Liver (tissue), 9 donors: ENCODE results near the gene SMURF2. TPM values are rescaled to one million over a fixed set of nuclear protein-coding genes. Genes with fewer than 3 reads are reported as not detected.

Experiments used
- DNase-seq: peaks from one replicate; pipeline ENCODE4 v3.0.0-alpha.2; 2017; ENCODE audit warnings: low spot score
- H3K27ac ChIP-seq, 2 donors: one replicate each; pipeline ENCODE4 v1.7.0; 2013; ENCODE audit warnings: inconsistent platforms in 2 of 2, low read length in 2 of 2, control low read depth in 1 of 2, low read depth in 1 of 2, mild to moderate bottlenecking in 1 of 2
- H3K27me3 ChIP-seq, 4 donors: one replicate each; pipeline versions ENCODE4 v1.6.1 to v1.7.0; 2013; ENCODE audit warnings: low read length in 3 of 4, inconsistent platforms in 1 of 4, mild to moderate bottlenecking in 1 of 4, moderate library complexity in 1 of 4; ENCODE audit not compliant: control insufficient read depth in 4 of 4, insufficient read depth in 4 of 4
- H3K36me3 ChIP-seq, 4 donors: one replicate each; pipeline versions ENCODE4 v1.6.1 to v1.7.0; 2013; ENCODE audit warnings: low read length in 3 of 4, mild to moderate bottlenecking in 3 of 4, low read depth in 1 of 4, moderate library complexity in 1 of 4; ENCODE audit not compliant: control insufficient read depth in 4 of 4, insufficient read depth in 3 of 4
- H3K4me1 ChIP-seq, 4 donors: one replicate each; pipeline versions ENCODE4 v1.6.1 to v1.7.0; 2013; ENCODE audit warnings: low read length in 3 of 4, mild to moderate bottlenecking in 3 of 4, moderate library complexity in 1 of 4; ENCODE audit not compliant: control insufficient read depth in 4 of 4, insufficient read depth in 4 of 4
- H3K4me3 ChIP-seq, 3 donors: one replicate each; pipeline versions ENCODE4 v1.6.1 to v1.7.0; 2013; ENCODE audit warnings: low read length in 3 of 3, control low read depth in 1 of 3, low read depth in 1 of 3, mild to moderate bottlenecking in 1 of 3
- H3K9ac ChIP-seq, 2 donors: one replicate each; pipeline ENCODE4 v1.7.0; 2013; ENCODE audit warnings: low read length in 2 of 2, mild to moderate bottlenecking in 2 of 2, moderate library complexity in 2 of 2, control low read depth in 1 of 2, low read depth in 1 of 2
- H3K9me3 ChIP-seq, 4 donors: one replicate each; pipeline versions ENCODE4 v1.6.1 to v1.7.0; 2013; ENCODE audit warnings: low read length in 3 of 4; ENCODE audit not compliant: control insufficient read depth in 4 of 4
- ATF3 ChIP-seq: IDR thresholded peaks from 2 replicates; pipeline ENCODE4 v1.6.1; 2016; ENCODE audit warnings: antibody characterized with exemption
- CTCF ChIP-seq: fragments of 150-350 bp; IDR thresholded peaks from 2 replicates; pipeline ENCODE4 v1.5.1; 2017; ENCODE audit warnings: improper control_type of control experiment, low read depth, low read length; ENCODE audit not compliant: missing input control
- FOXA1 ChIP-seq: IDR thresholded peaks from 2 replicates; pipeline ENCODE4 v1.6.1; 2016; ENCODE audit warnings: antibody characterized with exemption
- FOXA2 ChIP-seq: IDR thresholded peaks from 2 replicates; pipeline ENCODE4 v1.6.1; 2016; ENCODE audit warnings: antibody characterized with exemption
- GABPA ChIP-seq, 2 donors: IDR thresholded peaks in 1 of 2; conservative IDR thresholded peaks in 1 of 2; 2 replicates each; pipeline ENCODE4 v1.6.1; 2016; ENCODE audit warnings: antibody characterized with exemption in 2 of 2, mild to moderate bottlenecking in 1 of 2, moderate library complexity in 1 of 2
- HNF4A ChIP-seq, 2 donors: conservative IDR thresholded peaks; 2 replicates each; pipeline ENCODE4 v1.6.1; 2016; ENCODE audit warnings: antibody characterized with exemption in 2 of 2, mild to moderate bottlenecking in 2 of 2
- HNF4G ChIP-seq: IDR thresholded peaks from 2 replicates; pipeline ENCODE4 v1.6.1; 2016; ENCODE audit warnings: antibody characterized with exemption
- JUND ChIP-seq, 2 donors: IDR thresholded peaks; 2 replicates each; pipeline ENCODE4 v1.6.1; 2016; ENCODE audit warnings: antibody characterized with exemption in 2 of 2
- NR2F2 ChIP-seq: IDR thresholded peaks from 2 replicates; pipeline ENCODE4 v1.6.1; 2016; ENCODE audit warnings: antibody characterized with exemption
- RAD21 ChIP-seq, 2 donors: IDR thresholded peaks; 2 replicates each; pipeline ENCODE4 v1.6.1; 2016; ENCODE audit warnings: antibody characterized with exemption in 2 of 2, mild to moderate bottlenecking in 2 of 2
- REST ChIP-seq: IDR thresholded peaks from 2 replicates; pipeline ENCODE4 v1.6.1; 2016; ENCODE audit warnings: antibody characterized with exemption, mild to moderate bottlenecking
- RXRA ChIP-seq, 2 donors: IDR thresholded peaks; 2 replicates each; pipeline ENCODE4 v1.6.1; 2017 to 2018; ENCODE audit warnings: antibody characterized with exemption in 2 of 2, mild to moderate bottlenecking in 1 of 2
- TAF1 ChIP-seq: conservative IDR thresholded peaks from 2 replicates; pipeline ENCODE4 v1.6.1; 2016; ENCODE audit warnings: antibody characterized with exemption, mild to moderate bottlenecking
- ZBTB33 ChIP-seq: IDR thresholded peaks from 2 replicates; pipeline ENCODE4 v1.6.1; 2016; ENCODE audit warnings: antibody characterized with exemption
- WGBS: extraction: QIAGEN DNeasy Blood & Tissue Kit; methylation state at CpG from one replicate; pipeline ENCODE4 v1.1.7; 2013; 5-methylcytosine and 5-hydroxymethylcytosine counted together
- polyA plus RNA-seq, 2 donors: library from polyadenylated mRNA; stranded (reverse) in 1 of 2; unstranded in 1 of 2; fragments of 200-250 nt in 1 of 2; fragments of >200 nt in 1 of 2; fragmentation: Nextera tagmentation in 1 of 2; extraction: Ambion mirVana in 1 of 2; gene quantifications; one replicate each; pipeline versions ENCODE4 v1.2.1 to v1.2.3, GENCODE V29; 2013 to 2015
- total RNA-seq, 2 donors: library from RNA; depleted of rRNA; stranded (reverse); fragments of >200 nt; gene quantifications; one replicate each; pipeline ENCODE4 v1.2.3, GENCODE V29; 2014
- donor health status: healthy.
- donor health status: healthy.
- donor health status: healthy.
- donor health status: healthy.
- donor health status: healthy.

Gene SMURF2
- total and polyA plus RNA-seq, 4 donors: 2.0 to 6.9 (median 3.5) TPM

- H3K27ac ChIP-seq: no peak overlapping the region
- 94% methylated on average over 2 of the region's 2 CpGs for WGBS
- H3K9me3 ChIP-seq: no peaks in the 10 kb centered on the region
- H3K27me3 ChIP-seq: no peaks in the 10 kb centered on the region
- no peaks in the 10 kb centered on the region for H3K36me3 ChIP-seq
- H3K9ac ChIP-seq: no peak overlapping the region
- H3K4me3 ChIP-seq: no peak overlapping the region
- DNase-seq: no peak
- no peaks in the 10 kb centered on the region for H3K4me1 ChIP-seq
- TF ChIP-seq NR2F2: no peak
- no peak for TF ChIP-seq ZBTB33
- no peak for TF ChIP-seq HNF4G
- no peak for TF ChIP-seq HNF4A (conservative IDR thresholded peaks at IDR 0.05)
- no peak for TF ChIP-seq RXRA (IDR thresholded peaks at IDR 0.05)
Measured at GRCh38 chr17:64683796-64684195, 21.7 kb upstream of the SMURF2 start.

GRCh38 chr17:64682261-64683181 lies 20.4 kb upstream of the SMURF2 start:
- H3K27ac ChIP-seq: no peak overlapping the region
- no peak overlapping the region for H3K9ac ChIP-seq
- H3K4me3 ChIP-seq: no peak overlapping the region
- TF ChIP-seq ATF3: no peak
- TF ChIP-seq GABPA (IDR thresholded peaks at IDR 0.05 in 1 of 2, conservative IDR thresholded peaks at IDR 0.05 in 1 of 2): no peak
- TF ChIP-seq CTCF: no peak
- H3K4me1 ChIP-seq: no peaks in the 10 kb centered on the region
- no peak for DNase-seq
- WGBS: 93% methylated on average over 12 of the region's 12 CpGs
- no peaks in the 10 kb centered on the region for H3K36me3 ChIP-seq
- no peaks in the 10 kb centered on the region for H3K9me3 ChIP-seq
- no peaks in the 10 kb centered on the region for H3K27me3 ChIP-seq

- H3K4me1 ChIP-seq: no peaks in the 10 kb centered on the region
- TF ChIP-seq REST (no peak), HNF4A (conservative IDR thresholded peaks at IDR 0.05) (no peak), ZBTB33 (no peak), JUND (IDR thresholded peaks at IDR 0.05) (no peak), HNF4G (no peak), RAD21 (IDR thresholded peaks at IDR 0.05) (no peak), FOXA1 (no peak), ATF3 (no peak), FOXA2 (no peak), TAF1 (no peak), GABPA (IDR thresholded peaks at IDR 0.05 in 1 of 2, conservative IDR thresholded peaks at IDR 0.05 in 1 of 2) (no peak), RXRA (IDR thresholded peaks at IDR 0.05) (no peak)
- no peak overlapping the region for H3K27ac ChIP-seq
- H3K36me3 ChIP-seq: no peaks in the 10 kb centered on the region
- no peaks in the 10 kb centered on the region for H3K9me3 ChIP-seq
- 92% methylated on average over 10 of the region's 10 CpGs for WGBS
- no peak overlapping the region for H3K4me3 ChIP-seq
- DNase-seq: no peak
- H3K9ac ChIP-seq: no peak overlapping the region
- no peaks in the 10 kb centered on the region for H3K27me3 ChIP-seq
Measured at GRCh38 chr17:64679710-64680216, 17.7 kb upstream of the SMURF2 start.
